ENCODE data around the gene CRTC1. TPM values are rescaled to one million over a fixed set of nuclear protein-coding genes. Genes with fewer than 3 reads are reported as not detected.

The CRTC1 gene
- total RNA-seq, 1 experiment from 2014 or later, result 19.0 TPM

DNA sequence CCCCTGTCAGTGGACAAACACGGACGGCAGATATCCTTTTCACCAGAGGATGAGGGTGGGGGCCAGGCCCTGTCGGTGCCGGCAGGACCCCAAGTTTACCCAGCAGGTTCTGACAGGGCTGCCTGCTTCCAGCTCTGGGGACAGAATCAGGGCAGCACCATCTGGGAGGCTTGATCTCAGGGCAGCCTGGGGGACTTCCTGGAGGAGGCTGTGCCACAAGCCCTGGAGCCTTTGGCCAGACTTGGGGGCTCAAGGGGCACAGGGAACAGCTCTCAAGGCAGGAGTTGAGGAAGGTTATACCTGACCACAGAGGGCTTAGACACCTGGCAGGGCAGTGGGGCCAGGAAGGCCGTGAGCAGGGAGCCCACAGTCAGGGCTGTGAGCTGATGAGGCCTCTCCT, 62.5 kb downstream of the CRTC1 start:
- H3K27ac Mint-ChIP-seq, result no peak overlapping the region; a peak in 1 of 7 replicates

More for the DNA sequence above, 62.5 kb downstream of the CRTC1 start:
- Histone ChIP-seq H3K79me2 (ENCODE audit: insufficient read depth, low read length) (no peaks in the 10 kb centered on the region), H3K9ac (ENCODE audit: extremely low read depth, insufficient read length, low read length) (no peak overlapping the region), H3K23me2 (ENCODE audit: insufficient read length, low read depth, low read length, poor library complexity, severe bottlenecking) (no peaks in the 10 kb centered on the region), H3K18ac (ENCODE audit: insufficient read length, low read depth, low read length) (no peak overlapping the region), H2BK120ac (ENCODE audit: low read depth, low read length, poor library complexity, severe bottlenecking) (no peak overlapping the region), H3K79me1 (ENCODE audit: insufficient read depth, low read depth, low read length, poor library complexity, severe bottlenecking) (no peaks in the 10 kb centered on the region), H3K56ac (ENCODE audit: insufficient read length, low read depth, low read length) (no peak overlapping the region), H2BK12ac (ENCODE audit: insufficient read length, low read depth, low read length) (no peak overlapping the region), H3K27ac (ENCODE audit: insufficient read length, low read depth, low read length) (no peak overlapping the region), H2BK15ac (ENCODE audit: low read depth, low read length) (no peak overlapping the region), H3K27me3 (ENCODE audit: insufficient read depth, low read length) (no peaks in the 10 kb centered on the region), H2BK5ac (ENCODE audit: insufficient read length, low read length) (no peak overlapping the region), H4K91ac (ENCODE audit: insufficient read length, low read depth, low read length) (no peak overlapping the region), H4K5ac (ENCODE audit: insufficient read length, low read depth, low read length) (no peak overlapping the region), H3K4ac (ENCODE audit: low read depth, low read length) (no peak overlapping the region), H4K20me1 (ENCODE audit: control insufficient read depth, insufficient read depth, insufficient read length) (no peaks in the 10 kb centered on the region), H2AK5ac (ENCODE audit: insufficient read length, low read length) (no peak overlapping the region), H3K4me1 (ENCODE audit: insufficient read depth, low read length) (no peaks in the 10 kb centered on the region), H3K23ac (ENCODE audit: insufficient read length, low read depth, low read length) (no peak overlapping the region), H2AFZ (ENCODE audit: low read length) (no peak overlapping the region), H3T11ph (ENCODE audit: low read length) (no peak overlapping the region), H3K4me2 (ENCODE audit: insufficient read depth, insufficient read length, low read length) (no peak overlapping the region), H4K8ac (replicated peaks; ENCODE audit: insufficient read length, low read depth, low read length) (no peak overlapping the region), H3K14ac (ENCODE audit: insufficient read depth, low read length) (no peak overlapping the region), H3K9me3 (ENCODE audit: control insufficient read depth, low read depth, low read length) (no peaks in the 10 kb centered on the region), H2BK20ac (ENCODE audit: low read depth, low read length, poor library complexity, severe bottlenecking) (no peak overlapping the region)
- Mint-ChIP-seq H3K36me3 (ENCODE audit: insufficient read depth in 1 of 3, low read depth in 3 of 3) (peaks cover 0 to 8% (median 5%) of the 10 kb centered on the region in 3 experiments; a peak in 4 of 7 replicates), H3K9me3 (no peaks in the 10 kb centered on the region), H3K4me1 (peaks cover 8 to 21% of the 10 kb centered on the region in 2 experiments), H3K4me3 (no peak overlapping the region), H3K27me3 (ENCODE audit: low read depth) (no peaks in the 10 kb centered on the region)
- no CpG with 5 or more reads among the region's 5 CpGs for WGBS (ENCODE audit: extremely low coverage, insufficient read length, low lambda C conversion rate)
- no peak for TF ChIP-seq CTCF (conservative IDR thresholded peaks at IDR 0.05)
- peak; percentile 26 for DNase-seq

Measured in H9 (cell line).